Activated CD8-positive, alpha-beta memory T cell treated with anti-CD3 and anti-CD28 coated beads for 4 hours (primary cell): Measurements from ENCODE around the gene ESRRA.

ENCODE experiments used
- DNase-seq, 2 donors: peaks; one replicate each; pipeline ENCODE4 v3.0.0-alpha.2; 2020; ENCODE audit warnings: low read depth in 2 of 2

The ESRRA gene

DNA sequence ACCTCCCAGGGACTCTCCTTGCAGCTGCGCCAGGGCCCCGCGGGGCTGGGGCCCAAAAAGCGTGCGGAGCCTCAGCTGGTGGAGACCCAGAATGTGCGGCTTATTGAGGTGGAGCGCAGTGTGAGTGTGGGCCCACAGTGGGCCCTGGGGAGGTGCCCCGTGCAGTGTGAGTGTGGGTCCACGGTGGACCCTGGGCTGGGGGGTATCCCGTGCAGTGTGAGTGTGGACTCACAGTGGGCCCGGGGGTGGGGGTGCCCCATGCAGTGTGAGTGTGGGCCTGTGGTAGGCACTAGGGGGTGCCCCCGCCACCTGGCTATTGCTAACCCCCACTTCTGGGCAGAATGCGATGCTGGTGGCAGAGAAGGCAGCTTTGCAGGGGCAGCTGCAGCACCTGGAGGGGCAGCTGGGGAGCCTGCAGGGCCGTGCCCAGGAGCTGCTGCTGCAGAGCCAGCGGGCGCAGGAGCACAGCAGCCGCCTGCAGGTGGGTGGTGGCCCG, 45.9 kb downstream of the ESRRA start:
- no peak for DNase-seq

DNA sequence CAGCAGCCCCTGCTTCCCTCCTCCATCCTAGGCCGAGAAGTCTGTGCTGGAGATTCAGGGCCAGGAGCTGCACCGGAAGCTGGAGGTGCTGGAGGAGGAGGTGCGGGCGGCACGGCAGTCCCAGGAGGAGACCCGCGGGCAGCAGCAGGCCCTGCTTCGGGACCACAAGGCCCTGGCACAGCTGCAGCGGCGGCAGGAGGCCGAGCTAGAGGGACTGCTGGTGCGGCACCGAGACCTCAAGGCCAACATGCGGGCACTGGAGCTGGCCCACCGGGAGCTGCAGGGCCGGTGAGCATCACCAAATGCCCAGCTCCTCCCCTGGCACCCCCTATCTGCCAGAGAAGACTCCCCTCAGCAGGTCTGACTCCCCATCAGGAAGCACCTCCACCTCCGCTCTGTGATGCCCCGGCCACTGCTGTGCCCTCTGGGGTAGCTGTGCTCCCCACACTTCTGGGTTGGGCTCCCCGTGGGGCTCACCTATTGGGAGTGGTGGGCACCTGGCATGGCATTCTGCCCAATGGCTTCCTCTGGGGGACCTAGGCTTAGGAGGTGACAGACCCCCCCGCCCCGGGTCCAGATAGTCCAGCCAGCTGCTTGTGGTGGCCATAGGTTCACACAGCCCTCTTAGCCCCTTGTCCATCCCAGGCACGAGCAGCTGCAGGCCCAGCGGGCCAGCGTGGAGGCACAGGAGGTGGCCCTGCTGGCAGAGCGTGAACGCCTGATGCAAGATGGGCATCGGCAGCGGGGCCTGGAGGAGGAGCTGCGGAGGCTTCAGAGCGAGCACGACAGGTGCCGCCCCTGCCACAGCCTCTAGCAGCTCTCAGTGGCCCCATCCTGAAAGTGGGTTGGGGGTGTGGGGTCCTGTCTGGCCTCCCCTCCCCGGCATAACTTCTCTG, 47.0 kb downstream of the ESRRA start:
- no peak for DNase-seq

DNA sequence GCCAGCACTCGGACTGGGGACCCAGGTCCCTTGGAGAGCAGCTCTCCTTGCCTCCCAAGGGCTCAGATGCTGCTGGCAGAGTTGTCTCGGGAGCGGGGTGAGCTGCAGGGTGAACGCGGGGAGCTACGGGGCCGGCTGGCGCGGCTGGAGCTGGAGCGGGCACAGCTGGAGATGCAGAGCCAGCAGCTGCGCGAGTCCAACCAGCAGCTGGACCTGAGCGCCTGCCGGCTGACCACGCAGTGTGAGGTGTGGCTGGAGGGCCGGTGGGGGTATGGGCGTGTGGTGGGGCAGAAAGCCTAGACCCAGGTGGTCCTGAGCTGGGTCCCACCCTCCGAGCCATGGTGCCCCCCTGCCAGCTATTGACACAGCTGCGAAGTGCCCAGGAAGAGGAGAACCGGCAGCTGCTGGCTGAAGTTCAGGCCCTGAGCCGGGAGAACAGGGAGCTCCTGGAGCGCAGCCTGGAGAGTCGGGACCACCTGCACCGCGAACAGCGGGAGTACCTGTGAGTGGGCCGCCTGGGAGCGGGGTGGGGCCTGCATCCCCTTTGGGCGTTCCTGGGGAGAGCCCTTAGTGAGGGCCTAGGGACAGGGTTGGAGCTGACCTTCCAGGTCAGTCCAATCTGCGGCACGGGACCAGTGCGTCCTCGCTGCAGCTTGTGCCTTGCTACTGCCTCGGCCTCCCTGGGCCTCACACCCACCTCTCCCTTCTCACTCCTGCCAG, 47.8 kb downstream of the ESRRA start:
- no peak for DNase-seq

DNA sequence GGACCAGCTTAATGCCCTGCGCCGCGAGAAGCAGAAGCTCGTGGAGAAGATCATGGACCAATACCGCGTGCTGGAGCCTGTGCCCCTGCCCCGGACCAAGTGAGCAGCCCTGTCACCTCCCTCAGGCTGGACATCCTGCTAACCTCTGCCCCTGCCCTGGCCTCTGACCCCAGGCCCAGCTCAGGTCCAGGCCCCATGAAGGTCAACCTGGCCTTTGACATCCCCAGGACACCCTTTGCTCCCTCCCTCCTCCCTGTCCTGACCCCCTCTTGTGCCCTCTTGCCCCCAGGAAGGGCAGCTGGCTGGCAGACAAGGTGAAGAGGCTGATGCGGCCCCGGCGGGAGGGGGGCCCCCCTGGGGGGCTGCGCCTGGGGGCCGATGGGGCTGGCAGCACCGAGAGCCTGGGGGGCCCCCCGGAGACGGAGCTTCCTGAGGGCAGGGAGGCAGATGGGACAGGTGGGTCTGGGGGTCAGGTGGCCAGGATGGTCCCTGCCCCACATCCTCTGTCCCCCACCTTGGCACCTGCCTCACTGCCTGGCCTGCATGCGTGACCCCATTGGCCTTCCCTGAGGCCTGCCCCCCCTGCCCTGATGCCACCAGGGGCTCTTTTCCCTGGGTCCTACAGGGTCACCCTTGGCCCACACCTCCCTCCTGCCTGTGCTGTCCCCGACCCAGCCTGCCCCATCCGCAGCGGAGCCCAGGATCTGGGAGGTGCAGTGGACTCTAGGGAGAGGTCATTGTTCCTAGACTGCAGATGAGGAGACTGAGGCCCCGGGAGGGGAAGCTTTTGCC, 48.6 kb downstream of the ESRRA start:
- DNase-seq = no peak

DNA sequence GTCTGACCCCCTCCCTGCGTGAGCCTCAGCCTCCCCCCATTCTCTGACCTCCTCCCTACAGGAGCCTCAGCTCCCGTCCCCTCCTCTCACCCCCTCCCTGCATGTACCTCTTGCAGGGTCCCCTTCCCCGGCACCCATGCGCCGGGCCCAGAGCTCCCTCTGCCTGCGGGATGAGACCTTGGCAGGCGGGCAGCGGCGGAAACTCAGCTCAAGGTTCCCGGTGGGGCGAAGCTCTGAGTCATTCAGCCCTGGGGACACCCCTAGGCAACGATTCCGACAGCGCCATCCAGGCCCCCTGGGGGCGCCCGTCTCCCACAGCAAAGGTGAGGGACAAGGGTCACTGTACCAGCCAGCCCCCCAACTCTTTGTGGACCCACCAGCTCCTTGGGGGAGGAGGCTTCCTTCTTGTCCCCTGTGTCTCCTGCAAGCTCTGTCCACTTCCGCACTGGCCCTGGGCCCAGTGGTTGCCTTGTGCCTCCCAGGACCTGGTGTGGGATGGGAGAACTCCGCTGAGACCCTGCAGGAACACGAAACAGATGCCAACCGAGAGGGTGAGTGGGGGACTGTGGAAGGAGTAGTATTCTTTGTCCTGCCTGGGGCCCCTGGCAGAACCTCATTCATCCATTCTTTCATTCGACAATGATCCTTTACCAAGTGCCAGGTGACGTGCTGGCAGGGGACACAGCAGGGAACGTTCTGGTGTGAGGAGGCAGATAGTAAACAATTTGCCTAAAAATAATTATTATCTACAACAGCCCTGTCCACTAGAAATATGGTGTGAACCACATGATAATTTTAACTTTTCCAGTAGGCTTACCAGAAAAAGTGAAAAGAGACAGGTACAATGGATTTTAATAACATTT, 50.0 kb downstream of the ESRRA start:
- peak in 1 of 2 donors; percentile 21 for DNase-seq

DNA sequence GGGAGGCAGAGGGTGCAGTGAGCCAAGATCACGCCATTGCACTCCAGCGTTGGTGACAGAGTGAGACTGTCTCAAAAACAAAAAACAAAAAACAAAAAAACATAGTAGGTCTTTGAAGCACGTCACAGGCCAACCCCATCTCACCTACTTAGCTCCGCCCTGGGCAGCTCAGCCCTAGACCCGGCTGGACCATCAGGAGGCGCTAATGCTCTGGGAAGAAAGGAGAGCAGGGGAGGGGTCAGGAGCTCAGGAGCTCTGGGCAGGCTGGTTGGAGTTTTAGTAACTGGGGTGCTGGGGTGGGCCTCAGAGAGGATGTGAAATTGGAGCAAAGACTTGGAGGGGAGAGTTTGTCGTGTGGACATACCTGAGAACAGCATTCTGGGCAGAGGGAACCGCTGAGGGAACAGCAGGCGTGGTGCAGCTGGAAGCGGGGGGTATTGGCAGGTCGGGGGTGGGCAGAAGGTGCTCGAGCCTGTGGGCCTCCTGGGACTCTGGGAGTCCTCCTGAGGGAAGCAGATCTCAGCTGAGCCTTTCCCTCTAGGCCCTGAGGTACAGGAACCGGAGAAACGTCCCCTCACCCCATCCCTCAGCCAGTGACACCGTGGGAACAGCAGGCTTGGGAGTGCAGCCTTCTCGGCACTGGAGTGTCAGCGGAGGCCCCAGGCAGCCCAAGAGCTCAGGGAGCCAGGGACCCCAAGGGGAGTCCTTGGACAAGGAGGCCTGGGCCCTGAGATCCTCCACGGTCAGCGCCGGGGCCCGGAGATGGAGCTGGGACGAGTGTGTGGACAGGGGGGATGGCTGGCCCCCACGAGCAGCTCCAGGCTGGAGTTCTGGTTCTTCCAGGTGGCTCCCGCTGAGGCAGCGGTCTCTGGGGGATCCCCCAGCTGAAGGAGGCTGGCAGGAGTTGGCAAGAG, 51.4 kb downstream of the ESRRA start:
- no peak for DNase-seq

DNA sequence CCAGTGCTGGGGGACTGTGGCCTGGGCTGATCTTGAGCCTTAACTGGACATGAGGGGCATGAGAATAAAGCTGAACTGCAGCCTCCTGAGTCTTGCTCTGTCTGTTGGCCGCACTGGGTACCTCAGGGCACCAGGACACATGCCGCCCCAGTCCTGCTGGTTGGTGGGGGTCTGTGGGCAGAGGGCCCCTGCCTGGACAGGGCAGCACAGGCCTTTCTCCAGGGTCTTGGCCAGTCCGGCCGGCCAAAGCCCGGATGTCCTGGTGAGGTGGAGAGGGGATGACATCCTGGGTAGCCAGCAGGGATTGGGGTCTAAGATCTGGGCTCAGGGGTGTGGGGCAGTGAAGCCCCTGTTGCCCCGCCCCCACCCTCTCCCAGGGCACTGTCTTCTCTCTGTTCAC, 52.1 kb downstream of the ESRRA start:
- DNase-seq = no peak

DNA sequence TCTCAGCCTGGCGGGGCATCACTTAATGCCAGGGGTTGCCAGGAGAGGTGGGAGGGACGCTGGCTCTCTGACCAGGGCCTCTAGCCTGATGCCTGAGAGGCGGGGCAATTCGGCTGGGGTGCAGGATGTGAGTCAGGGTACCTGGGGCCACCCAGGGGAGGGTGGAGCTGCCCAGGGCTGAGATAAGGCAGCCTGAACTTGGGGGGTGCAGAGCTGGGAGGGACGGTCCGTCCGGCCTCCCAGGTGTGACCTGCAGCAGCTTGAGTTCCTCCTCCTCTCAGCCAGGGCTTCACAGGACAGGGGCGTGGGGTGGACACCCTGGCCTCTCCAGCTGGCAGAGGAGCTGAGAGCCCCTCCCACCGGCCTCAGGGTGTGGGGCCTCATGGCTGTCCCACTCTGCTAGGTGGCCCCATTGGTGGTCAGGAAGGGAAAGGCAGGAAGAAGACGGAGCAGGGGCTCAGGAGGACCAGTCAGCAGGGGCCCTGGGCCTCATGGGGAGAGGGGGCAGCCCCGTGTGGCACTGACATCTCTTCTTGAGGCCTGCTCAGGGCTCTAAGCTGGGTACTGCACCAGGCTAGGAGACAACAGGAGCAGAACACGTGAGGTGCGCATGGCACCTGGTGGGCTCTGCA, 52.7 kb downstream of the ESRRA start:
- peak in 1 of 2 donors; percentile 30 for DNase-seq

DNA sequence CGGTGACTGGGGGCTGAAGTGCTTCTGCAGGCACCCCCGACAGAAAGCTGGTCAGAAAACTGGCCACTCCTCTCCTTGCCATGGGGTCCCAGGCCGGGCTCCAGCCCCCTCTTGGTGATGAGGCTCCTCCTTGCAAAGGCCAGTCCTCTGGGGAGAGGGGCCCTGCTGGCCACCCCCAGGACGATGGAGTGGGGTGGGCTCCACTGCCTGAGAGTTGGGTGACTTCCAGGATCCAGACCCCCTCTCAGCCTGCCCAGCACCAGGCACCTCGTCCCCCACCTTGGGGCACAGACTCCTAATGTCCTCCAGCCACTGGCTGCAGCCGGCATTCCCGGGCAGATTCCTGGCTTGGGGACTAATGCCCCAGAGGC, 53.2 kb downstream of the ESRRA start:
- DNase-seq = no peak

DNA sequence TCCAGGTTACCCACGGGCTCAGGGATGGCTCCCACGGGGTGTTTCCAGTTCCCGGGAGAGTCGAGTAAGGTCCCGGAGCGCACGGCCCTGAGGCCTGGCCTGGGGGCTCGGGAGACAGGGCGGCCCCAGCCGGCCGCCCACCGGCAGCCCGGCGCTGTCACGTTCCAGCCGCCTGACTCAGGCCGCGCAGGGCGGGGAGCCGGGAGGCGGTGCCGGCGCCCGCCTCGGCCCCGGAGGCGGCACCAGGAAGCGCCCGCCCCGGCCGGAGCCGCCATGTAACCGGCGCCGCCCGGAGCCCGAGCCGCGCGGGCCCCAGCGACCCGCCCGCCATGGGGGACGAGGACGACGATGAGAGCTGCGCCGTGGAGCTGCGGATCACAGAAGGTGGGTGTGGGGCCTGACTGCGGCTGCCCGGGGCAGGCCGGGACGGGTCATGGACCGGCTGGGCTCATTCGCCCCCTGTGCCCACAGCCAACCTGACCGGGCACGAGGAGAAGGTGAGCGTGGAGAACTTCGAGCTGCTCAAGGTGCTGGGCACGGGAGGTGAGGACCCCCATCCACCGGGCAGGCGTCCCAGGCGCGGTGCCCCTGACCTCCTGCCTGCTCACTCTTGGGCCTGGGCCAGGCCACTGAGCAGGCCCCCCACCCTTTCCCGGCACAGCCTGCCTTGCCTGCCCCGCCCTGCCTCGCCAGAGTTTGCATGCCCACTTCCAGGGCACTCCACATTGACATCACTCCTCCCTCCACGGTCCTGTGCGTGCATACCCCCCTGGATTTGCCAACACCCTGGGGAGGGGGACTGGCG, 53.8 kb downstream of the ESRRA start, which contains the start of gene RPS6KA4:
RPS6KA4 (plus strand) TSS at position 256 of the 805 bp plus-strand sequence; CDS start at position 330, 74 bp downstream.
- no peak for DNase-seq

DNA sequence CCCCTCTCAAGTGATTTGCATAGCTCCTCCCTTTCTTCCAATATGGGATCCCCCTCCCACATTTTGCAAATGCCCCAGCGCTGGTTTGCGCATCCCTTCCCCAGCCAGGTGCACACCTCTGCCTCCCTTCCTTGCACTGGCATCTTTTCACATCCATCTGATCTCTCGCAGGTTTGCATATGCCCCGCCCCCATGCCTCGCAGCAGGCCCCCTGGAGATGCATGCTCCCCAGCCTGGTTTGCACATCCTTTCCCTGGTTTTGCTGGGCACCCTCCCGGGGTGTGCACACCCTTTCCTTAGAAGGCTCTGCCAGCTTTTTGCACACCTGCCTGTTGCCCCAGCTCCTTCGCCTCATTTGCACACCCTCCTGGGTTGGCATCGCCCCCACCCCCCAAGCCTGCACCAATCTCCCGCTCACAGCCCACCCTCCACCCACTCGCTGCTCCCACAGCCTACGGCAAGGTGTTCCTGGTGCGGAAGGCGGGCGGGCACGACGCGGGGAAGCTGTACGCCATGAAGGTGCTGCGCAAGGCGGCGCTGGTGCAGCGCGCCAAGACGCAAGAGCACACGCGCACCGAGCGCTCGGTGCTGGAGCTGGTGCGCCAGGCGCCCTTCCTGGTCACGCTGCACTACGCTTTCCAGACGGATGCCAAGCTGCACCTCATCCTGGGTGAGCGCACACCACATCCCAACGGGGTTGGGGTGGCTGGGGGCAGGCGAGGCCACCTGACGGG, 54.6 kb downstream of the ESRRA start:
- no peak for DNase-seq

DNA sequence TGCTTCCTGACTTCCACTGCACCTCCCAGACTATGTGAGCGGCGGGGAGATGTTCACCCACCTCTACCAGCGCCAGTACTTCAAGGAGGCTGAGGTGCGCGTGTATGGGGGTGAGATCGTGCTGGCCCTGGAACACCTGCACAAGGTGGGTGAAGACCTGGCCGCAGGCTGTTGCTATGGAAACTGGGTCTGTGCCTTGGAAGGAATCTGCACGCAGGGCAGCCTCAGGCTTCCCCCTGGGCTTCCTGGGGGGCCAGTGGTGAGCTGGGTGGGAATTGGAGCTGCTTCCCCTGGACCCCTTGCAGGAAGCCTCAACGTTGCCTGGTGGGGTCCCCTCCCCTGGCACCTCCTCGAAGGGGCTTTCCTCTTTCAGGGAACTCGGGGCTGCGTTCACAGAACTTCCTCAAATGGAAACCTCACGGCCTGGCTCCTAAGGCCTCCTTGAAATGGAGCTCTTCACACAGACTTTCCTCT, 55.2 kb downstream of the ESRRA start:
- no peak for DNase-seq

DNA sequence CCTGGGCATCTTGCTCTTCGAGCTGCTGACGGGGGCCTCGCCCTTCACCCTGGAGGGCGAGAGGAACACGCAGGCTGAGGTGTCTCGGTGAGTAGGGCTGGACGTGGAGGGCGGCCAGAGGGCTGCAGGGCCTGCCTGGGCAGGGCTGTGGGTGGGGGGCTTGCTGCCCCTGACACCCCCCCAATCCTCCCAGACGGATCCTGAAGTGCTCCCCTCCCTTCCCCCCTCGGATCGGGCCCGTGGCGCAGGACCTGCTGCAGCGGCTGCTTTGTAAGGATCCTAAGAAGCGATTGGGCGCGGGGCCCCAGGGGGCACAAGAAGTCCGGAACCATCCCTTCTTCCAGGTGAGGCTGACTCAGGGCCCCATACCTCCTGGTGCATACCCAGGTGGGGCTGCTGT, 56.3 kb downstream of the ESRRA start:
- no peak for DNase-seq

DNA sequence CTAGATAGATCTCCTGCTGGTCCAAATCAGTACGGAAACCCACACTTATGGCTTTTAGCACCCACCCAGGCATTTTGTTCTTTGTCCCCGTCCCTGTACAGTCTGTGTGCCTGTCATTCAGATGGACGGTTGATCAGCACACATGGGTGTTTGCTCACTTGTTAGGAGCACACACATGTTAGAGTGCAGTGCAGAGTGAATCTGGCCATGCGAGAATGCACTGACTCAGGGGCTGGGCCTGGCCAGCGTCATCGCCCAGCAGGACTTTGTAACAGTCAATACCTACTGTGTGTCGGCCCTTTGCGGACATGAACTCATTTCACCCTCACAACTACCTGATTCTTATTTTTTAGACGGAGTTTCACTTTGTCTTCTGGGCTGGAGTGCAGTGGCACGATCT, 57.0 kb downstream of the ESRRA start:
- DNase-seq = no peak

DNA sequence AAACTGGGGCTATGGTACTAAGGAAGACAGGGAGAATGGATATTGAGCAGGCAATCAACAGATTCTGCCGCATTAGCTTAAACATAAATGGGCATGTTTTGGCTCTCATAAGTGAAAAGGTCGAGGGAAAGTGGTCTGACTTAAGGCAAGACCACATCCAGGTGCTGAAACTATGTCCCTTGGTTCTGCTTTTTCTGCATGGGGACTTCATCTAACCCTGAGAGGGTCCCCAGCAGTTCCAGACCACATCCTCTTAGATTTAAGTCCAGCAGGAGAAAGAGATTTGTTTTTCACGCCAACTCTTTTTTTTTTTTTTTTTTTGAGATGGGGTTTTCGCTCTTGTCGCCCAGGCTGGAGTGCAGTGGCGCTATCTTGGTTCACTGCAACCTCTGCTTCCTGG, 59.1 kb downstream of the ESRRA start:
- DNase-seq = no peak

DNA sequence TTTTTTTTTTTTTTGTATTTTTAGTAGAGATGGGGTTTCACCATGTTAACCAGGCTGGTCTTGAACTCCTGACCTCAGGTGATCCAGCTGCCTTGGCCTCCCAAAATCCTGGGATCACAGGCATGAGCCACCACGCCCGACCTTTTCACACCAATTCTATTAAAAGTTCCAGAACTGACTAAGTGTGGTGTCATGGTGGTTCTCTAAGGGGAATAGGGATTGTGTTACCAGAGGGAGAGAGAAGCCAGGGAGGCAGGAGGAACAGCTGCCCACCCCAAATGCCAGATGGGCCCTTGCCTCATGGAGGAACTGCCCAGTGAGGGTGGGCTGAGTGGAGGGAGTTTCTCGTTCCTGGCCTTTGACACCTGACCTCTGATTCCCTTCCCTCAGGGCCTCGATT, 59.6 kb downstream of the ESRRA start:
- DNase-seq = no peak
